DMS53 treated with DMSO at 0.1 percent for 48 hours (cell line): Measurements from ENCODE around the gene DNAJC18.
"Not testable (repeated sequence)": the region's sequence is repeated elsewhere in the genome, so short reads cannot be mapped to it uniquely, and the experiment has no call there.

Experiments used
- DNase-seq: peaks from one replicate; lab custom pipeline; 2025; ENCODE audit not compliant: unreplicated experiment; lab: John Stamatoyannopoulos, UW

DNAJC18 gene

GRCh38 chr5:139461698-139462097 lies 22.4 kb upstream of the DNAJC18 start:
- no peak for DNase-seq

- DNase-seq, result no peak
Observed at GRCh38 chr5:139461176-139461575, 21.9 kb upstream of the DNAJC18 start.

GRCh38 chr5:139460455-139460854 lies 21.1 kb upstream of the DNAJC18 start:
- no peak for DNase-seq

GRCh38 chr5:139459451-139459934 lies 20.2 kb upstream of the DNAJC18 start:
- no peak for DNase-seq

- no peak for DNase-seq
Observed at GRCh38 chr5:139458580-139459407, 19.5 kb upstream of the DNAJC18 start.

- no peak for DNase-seq
Observed at GRCh38 chr5:139457653-139458306, 18.5 kb upstream of the DNAJC18 start.

GRCh38 chr5:139457241-139457640 lies 17.9 kb upstream of the DNAJC18 start:
- no peak for DNase-seq

GRCh38 chr5:139456776-139457175 lies 17.5 kb upstream of the DNAJC18 start:
- DNase-seq, result no peak

- DNase-seq, result no peak
Observed at GRCh38 chr5:139454568-139455290, 15.4 kb upstream of the DNAJC18 start.

GRCh38 chr5:139453683-139454567 lies 14.6 kb upstream of the DNAJC18 start:
- DNase-seq, result no peak

- DNase-seq, result no peak
Observed at GRCh38 chr5:139451878-139452660, 12.7 kb upstream of the DNAJC18 start.

- DNase-seq, result no peak
Observed at GRCh38 chr5:139451176-139451575, 11.9 kb upstream of the DNAJC18 start.

- no peak for DNase-seq
Observed at GRCh38 chr5:139446956-139447779, 7.8 kb upstream of the DNAJC18 start.

GRCh38 chr5:139445325-139446170 lies 6.2 kb upstream of the DNAJC18 start:
- DNase-seq, result no peak

GRCh38 chr5:139443831-139444453 lies 4.6 kb upstream of the DNAJC18 start:
- no peak for DNase-seq

- DNase-seq, result not testable (repeated sequence)
Observed at GRCh38 chr5:139440416-139440815, 1.1 kb upstream of the DNAJC18 start.

- no peak for DNase-seq
Observed at GRCh38 chr5:139438707-139439012, 665 bp downstream of the DNAJC18 start.

GRCh38 chr5:139435676-139436075 lies 3.6 kb downstream of the DNAJC18 start:
- DNase-seq, result no peak
